HG03565 (cell line): ENCODE data around the gene RBBP8.

ENCODE experiments used
- ATAC-seq: cut with Tn5 transposase; IDR thresholded peaks from one replicate; pipeline ENCODE4 v1.9.1; 2021; ENCODE audit warnings: mild to moderate bottlenecking, moderate library complexity; ENCODE audit not compliant: unreplicated experiment

The RBBP8 gene

GRCh38 chr18:23058746-23059415, 125.8 kb downstream of the RBBP8 start:
- no peak for ATAC-seq

- ATAC-seq: no peak
Measured at GRCh38 chr18:23059541-23060465, 126.7 kb downstream of the RBBP8 start.

GRCh38 chr18:23062011-23062410, 128.9 kb downstream of the RBBP8 start:
- ATAC-seq: no peak

GRCh38 chr18:23063502-23063901, 130.4 kb downstream of the RBBP8 start:
- no peak for ATAC-seq

- ATAC-seq: no peak
Measured at GRCh38 chr18:23065234-23065806, 132.2 kb downstream of the RBBP8 start.

- ATAC-seq: no peak
Measured at GRCh38 chr18:23066060-23066459, 132.9 kb downstream of the RBBP8 start.

- ATAC-seq: no peak
Measured at GRCh38 chr18:23066504-23067039, 133.4 kb downstream of the RBBP8 start.

- ATAC-seq: no peak
Measured at GRCh38 chr18:23067236-23067635, 134.1 kb downstream of the RBBP8 start.

- no peak for ATAC-seq
Measured at GRCh38 chr18:23068011-23068410, 134.9 kb downstream of the RBBP8 start.

- no peak for ATAC-seq
Measured at GRCh38 chr18:23068570-23069310, 135.6 kb downstream of the RBBP8 start.

GRCh38 chr18:23069481-23069880, 136.4 kb downstream of the RBBP8 start:
- ATAC-seq: no peak

- no peak for ATAC-seq
Measured at GRCh38 chr18:23069898-23070297, 136.8 kb downstream of the RBBP8 start.

- ATAC-seq: peak; percentile 100
Measured at GRCh38 chr18:23071285-23071684, 138.2 kb downstream of the RBBP8 start.

- ATAC-seq: no peak
Measured at GRCh38 chr18:23072079-23072478, 139.0 kb downstream of the RBBP8 start.

- ATAC-seq: no peak
Measured at GRCh38 chr18:23073996-23074606, 141.0 kb downstream of the RBBP8 start.
